OCI-LY1 (cell line): Measurements from ENCODE around the gene PPP1R15B.
A peak's percentile ranks its signal among the peaks of the same experiment; 100 is the strongest.

Experiments
- H2AFZ ChIP-seq: fragments of 200-600 bp; sonication (generic), shearing (Covaris generic); 2 replicates; pipeline ENCODE4 v1.6.0; 2014; ENCODE audit warnings: antibody characterized with exemption, mild to moderate bottlenecking, low read length
- H3F3A ChIP-seq: fragments of 200-600 bp; sonication (generic), shearing (Covaris generic); 2 replicates; pipeline ENCODE4 v1.6.0; 2014; ENCODE audit warnings: mild to moderate bottlenecking, antibody characterized with exemption, low read length, moderate library complexity; ENCODE audit not compliant: insufficient read depth
- H3K27ac ChIP-seq: fragments of 200-600 bp; sonication (generic); 2 replicates; pipeline ENCODE4 v1.5.1; 2014; ENCODE audit warnings: low read length, mixed run types, mild to moderate bottlenecking, low read depth; ENCODE audit not compliant: poor library complexity, severe bottlenecking
- H3K27me3 ChIP-seq: fragments of 200-600 bp; sonication (generic); 2 replicates; pipeline ENCODE4 v1.6.0; 2014; ENCODE audit warnings: antibody characterized with exemption, mild to moderate bottlenecking, low read length, moderate library complexity; ENCODE audit not compliant: insufficient read depth
- H3K36me3 ChIP-seq: fragments of 200-600 bp; sonication (generic); 2 replicates; pipeline ENCODE4 v1.6.1; 2014; ENCODE audit warnings: mild to moderate bottlenecking, antibody characterized with exemption, low read length, moderate library complexity, mixed read lengths; ENCODE audit not compliant: insufficient read depth
- H3K4me1 ChIP-seq: fragments of 200-600 bp; sonication (generic); 2 replicates; pipeline ENCODE4 v1.5.1; 2014; ENCODE audit warnings: mild to moderate bottlenecking, low read length, moderate library complexity; ENCODE audit not compliant: insufficient read depth, severe bottlenecking
- H3K4me2 ChIP-seq: fragments of 200-600 bp; sonication (generic), shearing (Covaris generic); 2 replicates; pipeline ENCODE4 v1.6.1; 2014; ENCODE audit warnings: low read length
- H3K4me3 ChIP-seq: fragments of 200-600 bp; sonication (generic); 2 replicates; pipeline ENCODE4 v1.5.1; 2014; ENCODE audit warnings: low read length, low read depth, mild to moderate bottlenecking, mixed read lengths; ENCODE audit not compliant: poor library complexity, severe bottlenecking
- H3K79me2 ChIP-seq: fragments of 200-600 bp; shearing (Covaris generic); 2 replicates; pipeline ENCODE4 v1.6.1; 2016; ENCODE audit warnings: mixed run types, low read length, mixed read lengths; ENCODE audit not compliant: insufficient read depth
- H3K9ac ChIP-seq: fragments of 200-600 bp; sonication (generic), shearing (Covaris generic); 2 replicates; pipeline ENCODE4 v1.6.1; 2014; ENCODE audit warnings: mild to moderate bottlenecking, low read length, mixed read lengths
- H3K9me2 ChIP-seq: fragments of 200-600 bp; sonication (generic), shearing (Covaris generic); 2 replicates; pipeline ENCODE4 v1.6.1; 2014; ENCODE audit warnings: low read depth, mild to moderate bottlenecking, low read length, mixed read lengths
- H3K9me3 ChIP-seq: fragments of 200-600 bp; shearing (Covaris generic); 2 replicates; pipeline ENCODE4 v1.6.1; 2014; ENCODE audit warnings: low read length, mixed read lengths
- H4K20me1 ChIP-seq: fragments of 200-600 bp; sonication (generic), shearing (Covaris generic); 2 replicates; pipeline ENCODE4 v1.6.0; 2016; ENCODE audit warnings: mild to moderate bottlenecking, low read length; ENCODE audit not compliant: insufficient read depth
- EZH2 ChIP-seq: fragments of 200-600 bp; sonication (generic), shearing (Covaris generic); IDR thresholded peaks from 2 replicates; pipeline ENCODE4 v1.8.0; 2017; ENCODE audit warnings: borderline replicate concordance, mixed run types, mild to moderate bottlenecking, antibody characterized with exemption, low read length, moderate library complexity, mixed read lengths
- TF ChIP-seq, protein P1 (sequence below): fragments of 200-600 bp; sonication (generic), shearing (Covaris generic); IDR thresholded peaks from 2 replicates; pipeline ENCODE4 v1.5.1; 2017; ENCODE audit warnings: mild to moderate bottlenecking, antibody characterized with exemption, low read length, moderate library complexity, mixed read lengths

PPP1R15B gene

DNA sequence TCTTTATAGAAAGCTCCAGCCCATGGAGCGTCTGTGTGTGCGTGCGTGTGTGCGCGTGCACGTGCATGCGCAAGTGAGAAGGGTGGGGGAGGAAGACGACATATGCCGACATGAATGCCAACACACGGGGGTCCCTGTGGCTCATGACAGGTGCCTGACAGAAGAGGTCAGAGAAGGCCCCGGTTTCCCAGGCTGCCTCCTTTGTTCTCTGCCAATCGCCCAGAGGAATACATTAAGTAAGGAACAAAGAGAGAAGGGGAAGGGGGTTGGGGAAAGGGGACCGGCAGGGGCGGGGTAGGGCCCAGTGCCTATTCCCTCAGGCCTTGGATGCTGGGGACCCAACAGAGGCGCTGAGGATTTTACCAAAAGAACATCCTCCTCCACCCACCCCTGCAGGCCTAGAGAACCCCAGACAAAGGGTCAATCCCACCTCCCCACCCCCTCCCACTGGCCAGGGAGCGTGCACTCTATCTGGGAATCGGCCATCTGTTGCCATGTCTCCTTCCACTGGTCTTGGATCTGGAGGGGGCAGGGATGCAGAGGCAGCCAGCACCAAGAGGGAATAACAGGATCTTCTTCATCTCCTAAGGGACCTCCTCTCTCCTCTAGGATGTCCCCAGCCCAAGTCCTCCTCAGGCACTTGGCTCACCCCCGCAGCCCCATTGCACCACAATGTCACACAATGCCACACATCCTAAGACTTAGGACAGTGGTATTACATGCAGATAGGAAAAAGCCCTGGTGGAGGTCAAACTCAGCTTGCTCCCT, 43.6 kb upstream of the PPP1R15B start:
- Histone ChIP-seq H3K4me2 (no peak overlapping the region), H3K9ac (no peak overlapping the region), H3K79me2 (no peaks in the 10 kb centered on the region), H3K9me3 (no peaks in the 10 kb centered on the region), H3K27me3 (no peaks in the 10 kb centered on the region), H3K9me2 (no peaks in the 10 kb centered on the region), H3K27ac (no peak overlapping the region), H2AFZ (no peak overlapping the region), H3F3A (no peaks in the 10 kb centered on the region), H3K36me3 (peaks cover 93% of the 10 kb centered on the region), H3K4me3 (no peak overlapping the region), H4K20me1 (no peaks in the 10 kb centered on the region), H3K4me1 (peaks cover 8% of the 10 kb centered on the region)
- no peak for TF ChIP-seq EZH2
- TF ChIP-seq, protein P1, sequence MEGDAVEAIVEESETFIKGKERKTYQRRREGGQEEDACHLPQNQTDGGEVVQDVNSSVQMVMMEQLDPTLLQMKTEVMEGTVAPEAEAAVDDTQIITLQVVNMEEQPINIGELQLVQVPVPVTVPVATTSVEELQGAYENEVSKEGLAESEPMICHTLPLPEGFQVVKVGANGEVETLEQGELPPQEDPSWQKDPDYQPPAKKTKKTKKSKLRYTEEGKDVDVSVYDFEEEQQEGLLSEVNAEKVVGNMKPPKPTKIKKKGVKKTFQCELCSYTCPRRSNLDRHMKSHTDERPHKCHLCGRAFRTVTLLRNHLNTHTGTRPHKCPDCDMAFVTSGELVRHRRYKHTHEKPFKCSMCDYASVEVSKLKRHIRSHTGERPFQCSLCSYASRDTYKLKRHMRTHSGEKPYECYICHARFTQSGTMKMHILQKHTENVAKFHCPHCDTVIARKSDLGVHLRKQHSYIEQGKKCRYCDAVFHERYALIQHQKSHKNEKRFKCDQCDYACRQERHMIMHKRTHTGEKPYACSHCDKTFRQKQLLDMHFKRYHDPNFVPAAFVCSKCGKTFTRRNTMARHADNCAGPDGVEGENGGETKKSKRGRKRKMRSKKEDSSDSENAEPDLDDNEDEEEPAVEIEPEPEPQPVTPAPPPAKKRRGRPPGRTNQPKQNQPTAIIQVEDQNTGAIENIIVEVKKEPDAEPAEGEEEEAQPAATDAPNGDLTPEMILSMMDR: no peak

DNA sequence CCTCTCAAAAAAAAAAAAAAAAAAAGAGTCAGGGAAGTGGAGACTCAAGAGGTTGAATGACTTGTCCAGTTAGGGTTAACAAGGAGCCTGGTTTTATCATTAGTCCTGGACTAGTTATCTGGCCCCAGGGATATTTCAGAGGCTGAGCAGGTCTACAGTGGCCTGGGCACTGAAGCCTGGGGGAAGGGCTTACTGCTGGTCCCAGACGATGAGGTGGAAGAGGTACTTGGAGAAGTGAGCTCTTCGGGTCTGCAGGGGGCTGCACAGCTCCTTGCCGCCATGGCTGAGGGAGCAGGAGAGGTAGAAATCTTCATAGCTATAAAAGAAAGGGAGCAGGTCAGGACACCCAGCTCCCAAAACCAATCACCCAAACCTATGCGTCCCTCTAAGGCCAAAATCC, 42.9 kb upstream of the PPP1R15B start:
- H3K9me3 ChIP-seq: no peaks in the 10 kb centered on the region
- H3K4me2 ChIP-seq: no peak overlapping the region
- no peaks in the 10 kb centered on the region for H4K20me1 ChIP-seq
- no peak for TF ChIP-seq EZH2
- TF ChIP-seq, protein P1: no peak
- H2AFZ ChIP-seq: no peak overlapping the region
- H3K27me3 ChIP-seq: no peaks in the 10 kb centered on the region
- H3K27ac ChIP-seq: no peak overlapping the region
- H3F3A ChIP-seq: no peaks in the 10 kb centered on the region
- no peaks in the 10 kb centered on the region for H3K9me2 ChIP-seq
- peaks cover 8% of the 10 kb centered on the region for H3K4me1 ChIP-seq
- H3K79me2 ChIP-seq: no peaks in the 10 kb centered on the region
- peaks cover 93% of the 10 kb centered on the region for H3K36me3 ChIP-seq
- no peak overlapping the region for H3K9ac ChIP-seq
- H3K4me3 ChIP-seq: no peak overlapping the region

DNA sequence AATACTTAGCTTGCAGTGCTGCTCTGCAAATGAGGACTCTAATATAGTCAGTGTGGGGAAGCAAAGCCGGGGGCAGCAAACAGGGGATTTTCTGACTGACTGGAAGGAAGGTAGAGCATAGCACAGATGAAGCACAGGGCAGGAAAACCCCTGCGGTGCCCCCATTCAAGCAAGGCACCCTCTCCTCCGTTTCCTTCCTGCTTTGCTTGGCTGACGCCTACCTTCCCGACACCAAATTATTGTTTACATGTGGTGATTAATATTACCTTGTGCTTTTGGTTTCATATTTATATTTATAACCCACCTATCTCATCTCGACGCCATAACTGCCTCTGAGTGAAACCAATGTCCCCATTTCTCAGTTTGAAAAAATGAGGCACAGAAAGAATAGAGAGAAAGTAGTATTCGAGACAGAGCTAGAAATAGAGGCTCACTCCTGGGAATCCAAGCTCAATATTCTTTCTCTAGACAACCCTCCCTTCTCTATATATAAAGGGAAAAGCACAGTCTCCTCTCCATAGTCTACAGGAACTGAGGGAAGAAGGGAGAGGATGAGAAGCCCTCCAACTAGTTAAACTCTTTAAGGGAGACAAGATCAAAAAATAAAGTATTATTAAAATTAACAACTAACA, 41.6 kb upstream of the PPP1R15B start:
- H4K20me1 ChIP-seq: no peaks in the 10 kb centered on the region
- TF ChIP-seq EZH2: no peak
- TF ChIP-seq, protein P1: no peak
- no peak overlapping the region for H2AFZ ChIP-seq
- H3K9me3 ChIP-seq: no peaks in the 10 kb centered on the region
- peaks cover 8% of the 10 kb centered on the region for H3K4me1 ChIP-seq
- no peaks in the 10 kb centered on the region for H3F3A ChIP-seq
- H3K79me2 ChIP-seq: no peaks in the 10 kb centered on the region
- H3K4me3 ChIP-seq: no peak overlapping the region
- H3K36me3 ChIP-seq: peaks cover 95% of the 10 kb centered on the region
- no peak overlapping the region for H3K9ac ChIP-seq
- peak overlapping the region; percentile 35 for H3K27ac ChIP-seq
- no peak overlapping the region for H3K4me2 ChIP-seq
- no peaks in the 10 kb centered on the region for H3K27me3 ChIP-seq
- H3K9me2 ChIP-seq: no peaks in the 10 kb centered on the region
